Right lobe of liver (tissue), 6 donors: Measurements from ENCODE around the gene PLD6. TPM values are rescaled to one million over a fixed set of nuclear protein-coding genes. Genes with fewer than 3 reads are reported as not detected.

ENCODE experiments used
- ATAC-seq, 4 donors: fragments of 200-7000 bp; cut with Tn5 transposase; one replicate each; pipeline ENCODE4 v1.9.1; 2020; ENCODE audit warnings: mild to moderate bottlenecking in 4 of 4, moderate library complexity in 4 of 4
- DNase-seq, 3 donors: peaks; one replicate each; pipeline ENCODE4 v3.0.0-alpha.2; 2020
- H3K27ac ChIP-seq, 3 donors: fragments of 200-600 bp; one replicate each; pipeline ENCODE4 v1.8.0; 2022
- H3K27me3 ChIP-seq, 2 donors: fragments of 200-600 bp; one replicate each; pipeline ENCODE4 v1.8.0; 2022
- H3K36me3 ChIP-seq, 4 donors: fragments of 200-600 bp; sonication (generic) in 1 of 4; one replicate each; pipeline versions ENCODE4 v1.5.1 to v1.8.0; 2017 to 2022; ENCODE audit warnings: control low read depth in 1 of 4
- H3K4me1 ChIP-seq, 4 donors: fragments of 200-600 bp; sonication (generic) in 1 of 4; one replicate each; pipeline versions ENCODE4 v1.5.1 to v1.8.0; 2017 to 2022; ENCODE audit warnings: control low read depth in 1 of 4
- H3K4me3 ChIP-seq, 3 donors: fragments of 200-600 bp; one replicate each; pipeline ENCODE4 v1.8.0; 2022
- H3K9me3 ChIP-seq, 4 donors: fragments of 200-600 bp; sonication (generic) in 1 of 4; one replicate each; pipeline versions ENCODE4 v1.5.1 to v1.8.0; 2017 to 2022; ENCODE audit warnings: control low read depth in 1 of 4
- POLR2A ChIP-seq: fragments of 450-650 bp; IDR thresholded peaks from one replicate; pipeline ENCODE4 v1.6.1; 2017; ENCODE audit warnings: antibody characterized with exemption, mild to moderate bottlenecking
- WGBS: methylation state at CpG from one replicate; pipeline ENCODE4 v1.1.6; 2018; ENCODE audit warnings: low coverage, low lambda C conversion rate; ENCODE audit not compliant: insufficient coverage; ENCODE audit errors: missing lambda C conversion rate; 5-methylcytosine and 5-hydroxymethylcytosine counted together
- intact Hi-C, 2 donors: fragments of 100-400 bp; cut with DNase I; formaldehyde crosslinking; loops; one replicate each; pipeline versions ENCODE4 v1.11.2 to v1.14.1; 2022
- total RNA-seq, 6 experiments: library from RNA; depleted of rRNA in 2 of 6; stranded (reverse); fragments of >200 nt in 2 of 6; fragmentation: NEBNext Ultra II Directional in 3 of 6; extraction: Animal tissue kit (Norgen Biotek cat#: 25700) in 3 of 6; gene quantifications; one replicate each; pipeline versions ENCODE4 v1.1.0 to v1.2.4, GENCODE V29; 2016 to 2023
- TF ChIP-seq, protein P1 (sequence below), 4 donors: fragments of 200-600 bp in 3 of 4; fragments of 450-650 bp in 1 of 4; IDR thresholded peaks; one replicate each; pipeline versions ENCODE4 v1.5.1 to v1.8.0; 2016 to 2022; ENCODE audit warnings: antibody characterized with exemption in 4 of 4, mild to moderate bottlenecking in 2 of 4
- donor health status: DM: no; HTN: yes; CAD: no.
- donor health status: DM: no; HTN: no; CAD: no.
- donor health status: DM: no; HTN: no; CAD: no.
- donor health status: DM: no; HTN: yes; CAD: no.
- donor health status: DM: no; HTN: yes; CAD: no.

Gene PLD6
- total RNA-seq, 6 experiments from 2014 or later = 0.68 to 3.6 (median 2.8) TPM

DNA sequence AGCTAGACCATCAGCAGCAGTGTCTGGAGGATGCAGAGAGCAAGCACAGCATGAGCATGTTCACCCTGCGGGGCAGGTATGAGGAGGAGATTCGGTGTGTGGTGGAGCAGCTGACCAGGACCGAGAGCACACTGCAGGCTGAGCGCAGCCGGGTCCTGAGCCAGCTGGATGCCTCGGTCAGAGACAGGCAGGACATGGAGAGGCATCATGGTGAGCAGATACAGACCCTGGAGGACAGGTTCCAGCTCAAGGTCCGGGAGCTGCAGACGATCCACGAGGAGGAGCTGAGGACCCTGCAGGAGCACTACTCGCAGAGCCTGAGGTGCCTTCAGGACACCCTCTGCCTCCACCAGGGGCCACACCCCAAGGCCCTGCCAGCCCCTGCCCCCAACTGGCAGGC, 38.8 kb downstream of the PLD6 start:
- 96% methylated on average over 5 of the region's 10 CpGs for WGBS
- H3K36me3 ChIP-seq = peaks cover 0 to 50% (median 21%) of the 10 kb centered on the region in 4 donors
- ATAC-seq (no peak), DNase-seq (peak in 1 of 3 donors; percentile 44)
- no peak overlapping the region for H3K27ac ChIP-seq
- intact Hi-C loops = no loop called here
- H3K27me3 ChIP-seq = no peaks in the 10 kb centered on the region
- no peaks in the 10 kb centered on the region for H3K4me1 ChIP-seq
- H3K9me3 ChIP-seq = no peaks in the 10 kb centered on the region
- TF ChIP-seq, protein P1, sequence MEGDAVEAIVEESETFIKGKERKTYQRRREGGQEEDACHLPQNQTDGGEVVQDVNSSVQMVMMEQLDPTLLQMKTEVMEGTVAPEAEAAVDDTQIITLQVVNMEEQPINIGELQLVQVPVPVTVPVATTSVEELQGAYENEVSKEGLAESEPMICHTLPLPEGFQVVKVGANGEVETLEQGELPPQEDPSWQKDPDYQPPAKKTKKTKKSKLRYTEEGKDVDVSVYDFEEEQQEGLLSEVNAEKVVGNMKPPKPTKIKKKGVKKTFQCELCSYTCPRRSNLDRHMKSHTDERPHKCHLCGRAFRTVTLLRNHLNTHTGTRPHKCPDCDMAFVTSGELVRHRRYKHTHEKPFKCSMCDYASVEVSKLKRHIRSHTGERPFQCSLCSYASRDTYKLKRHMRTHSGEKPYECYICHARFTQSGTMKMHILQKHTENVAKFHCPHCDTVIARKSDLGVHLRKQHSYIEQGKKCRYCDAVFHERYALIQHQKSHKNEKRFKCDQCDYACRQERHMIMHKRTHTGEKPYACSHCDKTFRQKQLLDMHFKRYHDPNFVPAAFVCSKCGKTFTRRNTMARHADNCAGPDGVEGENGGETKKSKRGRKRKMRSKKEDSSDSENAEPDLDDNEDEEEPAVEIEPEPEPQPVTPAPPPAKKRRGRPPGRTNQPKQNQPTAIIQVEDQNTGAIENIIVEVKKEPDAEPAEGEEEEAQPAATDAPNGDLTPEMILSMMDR (IDR thresholded peaks at IDR 0.05) = no peak
- no peak for TF ChIP-seq POLR2A
- H3K4me3 ChIP-seq = no peak overlapping the region

DNA sequence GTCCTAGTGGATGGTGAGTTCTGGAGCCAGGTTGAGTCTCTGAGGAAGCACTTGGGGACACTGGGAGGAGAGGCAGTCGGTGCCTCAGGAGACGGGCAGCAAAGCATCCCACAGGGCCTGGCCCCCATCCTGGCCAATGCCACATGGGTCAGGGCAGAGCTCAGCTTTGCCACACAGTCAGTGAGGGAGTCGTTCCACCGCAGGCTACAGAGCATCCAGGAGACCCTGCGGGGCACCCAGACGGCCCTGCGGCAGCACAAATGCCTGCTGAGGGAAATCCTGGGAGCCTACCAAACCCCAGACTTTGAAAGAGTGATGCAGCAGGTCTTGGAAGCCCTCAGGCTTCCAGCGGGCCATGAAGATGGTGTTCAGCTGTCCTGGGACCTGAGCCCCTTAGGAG, 39.7 kb downstream of the PLD6 start:
- WGBS = no CpG with 5 or more reads among the region's 8 CpGs
- Histone ChIP-seq H3K36me3 (peaks cover 0 to 52% (median 19%) of the 10 kb centered on the region in 4 donors), H3K27me3 (no peaks in the 10 kb centered on the region), H3K4me1 (no peaks in the 10 kb centered on the region), H3K9me3 (no peaks in the 10 kb centered on the region), H3K4me3 (no peak overlapping the region), H3K27ac (no peak overlapping the region)
- TF ChIP-seq, protein P1 (IDR thresholded peaks at IDR 0.05) = no peak
- TF ChIP-seq POLR2A = no peak
- DNase-seq = peak in 1 of 3 donors; percentile 28
- intact Hi-C loops = no loop called here
- ATAC-seq = no peak

DNA sequence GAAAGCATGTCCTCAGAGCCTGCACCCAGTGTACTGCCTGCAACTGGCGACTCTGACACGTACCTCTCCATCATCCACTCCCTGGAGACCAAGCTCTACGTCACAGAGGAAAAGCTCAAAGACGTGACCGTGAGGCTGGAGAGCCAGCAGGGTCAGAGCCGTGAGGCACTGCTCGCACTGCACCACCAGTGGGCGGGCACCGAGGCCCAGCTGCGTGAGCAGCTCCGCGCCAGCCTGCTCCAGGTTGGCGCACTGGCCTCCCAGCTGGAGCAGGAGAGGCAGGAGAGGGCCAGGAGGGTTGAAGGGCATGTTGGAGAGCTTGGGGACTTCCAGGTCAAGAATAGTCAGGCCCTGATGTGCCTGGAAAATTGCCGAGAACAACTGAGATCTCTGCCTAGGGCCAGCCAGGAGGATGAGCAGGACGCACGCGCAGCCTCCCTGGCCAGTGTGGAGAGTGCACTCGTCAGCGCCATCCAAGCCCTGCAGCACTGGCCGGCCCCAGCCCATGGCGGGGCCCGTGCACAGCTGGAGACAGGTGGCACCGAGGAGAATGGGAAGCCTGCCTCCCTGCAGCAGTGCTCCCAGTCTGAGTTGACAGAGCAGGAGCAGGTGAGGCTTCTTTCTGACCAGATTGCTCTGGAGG, 40.3 kb downstream of the PLD6 start:
- H3K27ac ChIP-seq = no peak overlapping the region
- ATAC-seq (peak in 1 of 4 donors; percentile 11), DNase-seq (peak in 1 of 3 donors; percentile 24)
- H3K9me3 ChIP-seq = no peaks in the 10 kb centered on the region
- TF ChIP-seq, protein P1 (IDR thresholded peaks at IDR 0.05) = no peak
- no peak for TF ChIP-seq POLR2A
- 100% methylated on average over 1 of the region's 23 CpGs for WGBS
- no peak overlapping the region for H3K4me3 ChIP-seq
- H3K27me3 ChIP-seq = no peaks in the 10 kb centered on the region
- H3K36me3 ChIP-seq = peaks cover 0 to 59% (median 20%) of the 10 kb centered on the region in 4 donors
- intact Hi-C loops = no loop called here
- no peaks in the 10 kb centered on the region for H3K4me1 ChIP-seq

DNA sequence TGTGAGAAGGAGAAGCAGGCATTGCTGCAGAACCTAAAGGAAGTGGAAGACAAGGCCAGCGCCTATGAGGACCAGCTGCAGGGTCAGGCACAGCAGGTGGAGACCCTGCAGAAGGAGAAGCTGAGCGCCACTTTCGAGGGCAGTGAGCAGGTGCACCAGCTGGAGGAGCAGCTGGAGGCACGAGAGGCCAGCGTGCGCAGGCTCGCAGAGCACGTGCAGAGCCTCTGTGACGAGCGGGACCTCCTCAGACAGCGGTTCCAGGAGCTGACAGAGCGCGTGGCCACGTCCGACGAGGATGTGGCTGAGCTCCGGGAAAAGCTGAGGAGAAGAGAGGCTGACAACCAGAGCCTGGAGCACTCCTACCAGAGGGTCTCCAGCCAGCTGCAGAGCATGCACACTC, 41.5 kb downstream of the PLD6 start:
- Histone ChIP-seq H3K9me3 (no peaks in the 10 kb centered on the region), H3K4me1 (no peaks in the 10 kb centered on the region), H3K27ac (no peak overlapping the region), H3K27me3 (no peaks in the 10 kb centered on the region), H3K36me3 (peaks cover 0 to 70% (median 25%) of the 10 kb centered on the region in 4 donors), H3K4me3 (no peak overlapping the region)
- 97% methylated on average over 16 of the region's 17 CpGs for WGBS
- intact Hi-C loops = no loop called here
- TF ChIP-seq POLR2A = no peak
- DNase-seq (peak in 1 of 3 donors; percentile 36), ATAC-seq (no peak)

DNA sequence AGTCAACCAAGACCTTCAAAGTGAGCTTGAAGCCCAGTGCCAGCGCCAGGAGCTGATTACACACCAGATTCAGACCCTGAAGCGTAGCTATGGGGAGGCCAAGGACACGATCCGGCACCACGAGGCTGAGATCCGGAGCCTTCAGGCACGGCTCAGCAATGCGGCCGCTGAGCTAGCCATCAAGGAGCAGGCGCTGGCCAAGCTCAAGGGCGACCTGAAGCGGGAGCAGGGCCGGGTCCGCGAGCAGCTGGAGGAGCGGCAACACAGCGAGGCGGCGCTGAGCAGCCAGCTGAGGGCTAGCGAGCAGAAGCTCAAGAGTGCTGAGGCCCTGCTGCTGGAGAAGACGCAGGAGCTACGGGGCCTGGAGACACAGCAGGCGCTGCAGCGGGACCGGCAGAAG, 42.0 kb downstream of the PLD6 start:
- H3K4me1 ChIP-seq = no peaks in the 10 kb centered on the region
- ATAC-seq (no peak), DNase-seq (no peak)
- no peaks in the 10 kb centered on the region for H3K27me3 ChIP-seq
- no peaks in the 10 kb centered on the region for H3K9me3 ChIP-seq
- 92% methylated on average over 2 of the region's 25 CpGs for WGBS
- H3K27ac ChIP-seq = no peak overlapping the region
- peaks cover 0 to 75% (median 29%) of the 10 kb centered on the region in 4 donors for H3K36me3 ChIP-seq
- no peak overlapping the region for H3K4me3 ChIP-seq
- TF ChIP-seq, protein P1 (IDR thresholded peaks at IDR 0.05) = no peak
- TF ChIP-seq POLR2A = no peak
- intact Hi-C loops = no loop called here
